ENCODE results near the gene HAL. TPM values are rescaled to one million over a fixed set of nuclear protein-coding genes. Genes with fewer than 3 reads are reported as not detected.

HAL gene
- total RNA-seq, 3 donors from 2014 or later, result 1.1 to 1.3 (median 1.2) TPM

DNA sequence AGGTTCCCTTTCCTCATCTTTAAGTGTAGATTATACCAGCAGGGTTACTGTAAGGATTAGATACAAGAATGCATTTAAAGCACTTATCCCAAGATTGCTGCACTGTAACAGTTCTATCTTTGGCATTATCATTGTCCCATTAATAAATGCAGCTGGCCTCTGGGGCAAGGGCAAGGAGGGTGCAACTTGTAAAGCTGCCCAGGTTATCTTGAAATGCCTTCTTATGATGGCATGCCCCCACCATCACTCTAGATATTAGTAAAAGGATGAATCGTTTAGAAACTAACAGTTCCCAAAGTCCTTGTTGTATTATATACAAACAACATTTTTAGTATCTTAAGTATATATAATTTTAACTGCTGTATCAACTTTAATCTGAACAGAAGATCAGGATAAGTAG lies 32.4 kb upstream of the HAL start:
- H3K36me3 Mint-ChIP-seq (ENCODE audit: insufficient read depth), result peaks cover 12% of the 10 kb centered on the region
- ATAC-seq, result no peak
- DNase-seq, result no peak
- H3K9me3 Mint-ChIP-seq, result no peaks in the 10 kb centered on the region
- peaks cover 21% of the 10 kb centered on the region for H3K4me1 Mint-ChIP-seq (ENCODE audit: low read depth)
- H3K4me3 Mint-ChIP-seq, result no peak overlapping the region
- no peaks in the 10 kb centered on the region for H3K27me3 Mint-ChIP-seq (ENCODE audit: low read depth)

GRCh38 chr12:96026331-96026730 lies 30.2 kb upstream of the HAL start:
- Mint-ChIP-seq H3K27me3 (ENCODE audit: low read depth) (no peaks in the 10 kb centered on the region), H3K4me1 (ENCODE audit: low read depth) (peaks cover 14% of the 10 kb centered on the region), H3K9me3 (no peaks in the 10 kb centered on the region), H3K36me3 (ENCODE audit: insufficient read depth) (peaks cover 22% of the 10 kb centered on the region), H3K4me3 (no peak overlapping the region)
- ATAC-seq (no peak), DNase-seq (no peak)

DNA sequence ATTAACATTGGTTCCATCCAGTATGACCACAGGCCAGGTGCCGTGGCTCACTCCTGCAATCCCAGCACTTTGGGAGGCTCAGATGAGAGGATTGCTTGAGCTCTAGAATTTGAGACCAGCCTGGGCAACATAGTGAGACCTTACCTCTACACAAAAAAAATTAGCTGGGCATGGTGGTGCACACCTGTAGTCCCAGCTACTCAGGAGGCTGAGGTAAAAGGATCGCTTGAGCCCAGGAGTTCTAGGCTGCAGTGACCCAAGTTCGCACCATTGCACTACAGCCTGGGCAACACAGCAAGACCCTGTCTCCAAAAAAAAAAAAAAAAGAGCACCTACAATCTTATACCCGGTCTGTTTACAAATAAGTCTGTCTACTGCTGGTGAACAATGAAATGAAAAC lies 29.4 kb upstream of the HAL start:
- no peak for ATAC-seq
- no peaks in the 10 kb centered on the region for H3K9me3 Mint-ChIP-seq
- H3K27me3 Mint-ChIP-seq (ENCODE audit: low read depth), result no peaks in the 10 kb centered on the region
- peaks cover 12% of the 10 kb centered on the region for H3K4me1 Mint-ChIP-seq (ENCODE audit: low read depth)
- H3K36me3 Mint-ChIP-seq (ENCODE audit: insufficient read depth), result peaks cover 26% of the 10 kb centered on the region
- H3K4me3 Mint-ChIP-seq, result no peak overlapping the region
- DNase-seq, result no peak

GRCh38 chr12:96020314-96021003 lies 24.3 kb upstream of the HAL start:
- H3K36me3 Mint-ChIP-seq (ENCODE audit: insufficient read depth), result peaks cover 41% of the 10 kb centered on the region
- H3K9me3 Mint-ChIP-seq, result no peaks in the 10 kb centered on the region
- DNase-seq, result no peak
- no peak for ATAC-seq
- H3K4me1 Mint-ChIP-seq (ENCODE audit: low read depth), result peaks cover 4% of the 10 kb centered on the region
- H3K4me3 Mint-ChIP-seq, result no peak overlapping the region
- no peaks in the 10 kb centered on the region for H3K27me3 Mint-ChIP-seq (ENCODE audit: low read depth)

DNA sequence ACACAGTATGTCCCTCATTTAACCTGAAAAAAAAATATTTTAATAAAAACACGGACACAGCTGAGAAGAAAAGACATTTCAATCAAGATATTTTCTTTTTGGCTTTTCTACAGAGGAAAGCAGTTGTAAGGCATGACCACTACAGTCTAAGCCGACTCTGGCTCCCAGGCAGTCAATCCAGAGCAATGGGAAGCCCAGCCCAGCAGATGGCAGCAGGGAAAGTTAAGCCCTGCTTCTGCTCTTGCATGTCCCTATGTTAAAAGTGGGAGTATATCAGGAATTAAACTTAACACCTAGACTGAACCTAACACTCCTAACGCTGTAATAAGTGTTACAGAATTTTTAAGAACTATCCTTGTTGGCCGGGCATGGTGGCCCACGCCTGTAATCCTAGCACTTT lies 19.5 kb upstream of the HAL start:
- no peaks in the 10 kb centered on the region for H3K4me1 Mint-ChIP-seq (ENCODE audit: low read depth)
- no peaks in the 10 kb centered on the region for H3K27me3 Mint-ChIP-seq (ENCODE audit: low read depth)
- no peak overlapping the region for H3K4me3 Mint-ChIP-seq
- no peaks in the 10 kb centered on the region for H3K9me3 Mint-ChIP-seq
- DNase-seq (no peak), ATAC-seq (peak in 1 of 2 donors; percentile 35)
- peaks cover 49% of the 10 kb centered on the region for H3K36me3 Mint-ChIP-seq (ENCODE audit: insufficient read depth)

DNA sequence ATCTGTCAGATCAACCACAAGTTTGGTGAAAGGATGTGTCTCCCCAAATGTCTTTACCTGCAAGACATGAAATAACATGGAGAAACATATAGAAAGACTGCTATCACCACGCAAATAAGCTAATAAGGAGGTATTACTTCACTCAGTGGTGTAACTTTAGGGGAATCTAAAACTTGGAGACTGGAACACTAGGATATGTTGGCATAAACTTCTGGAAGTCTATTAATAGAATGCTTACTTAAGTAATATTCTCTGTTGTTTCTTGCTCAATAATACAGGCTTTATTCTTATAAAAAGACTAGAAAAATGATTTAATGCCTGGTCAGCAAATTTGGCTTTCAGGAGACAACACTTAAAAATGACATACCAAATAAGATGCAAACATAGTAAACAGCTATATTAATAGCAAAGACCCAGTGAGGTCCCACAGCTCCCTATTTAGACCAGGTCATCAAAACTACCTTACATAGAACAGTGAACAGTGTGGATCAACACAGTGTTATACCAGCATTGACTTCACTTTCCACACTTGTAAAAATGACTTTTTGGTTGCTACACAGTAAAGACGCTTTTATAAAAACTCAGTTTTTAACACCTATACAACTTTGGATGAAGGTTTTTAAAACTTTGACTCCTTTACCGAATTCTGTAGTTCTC lies 18.9 kb upstream of the HAL start:
- no peak for ATAC-seq
- Mint-ChIP-seq H3K36me3 (ENCODE audit: insufficient read depth) (peaks cover 49% of the 10 kb centered on the region), H3K4me3 (no peak overlapping the region), H3K4me1 (ENCODE audit: low read depth) (no peaks in the 10 kb centered on the region), H3K27me3 (ENCODE audit: low read depth) (no peaks in the 10 kb centered on the region), H3K9me3 (no peaks in the 10 kb centered on the region)
- DNase-seq, result no peak

DNA sequence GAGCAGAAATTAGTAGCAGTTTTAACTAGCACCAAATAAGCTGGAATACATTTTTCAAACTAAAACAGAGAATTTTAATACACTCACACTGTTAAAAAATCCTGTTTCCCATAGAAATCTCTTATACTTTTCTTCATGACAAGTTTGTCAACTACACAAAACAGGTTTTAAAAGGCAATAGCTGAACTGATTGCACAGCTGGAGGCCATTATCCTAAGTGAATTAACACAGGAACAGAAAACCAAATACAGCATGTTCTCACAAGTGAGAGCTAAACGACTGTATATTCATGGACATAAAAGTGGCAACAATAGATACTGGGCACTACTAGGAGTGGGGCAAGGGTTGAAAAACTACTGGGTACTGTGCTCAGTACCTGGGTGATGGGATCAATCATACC lies 11.6 kb upstream of the HAL start:
- H3K27me3 Mint-ChIP-seq (ENCODE audit: low read depth), result no peaks in the 10 kb centered on the region
- DNase-seq, result no peak
- no peak for ATAC-seq
- H3K4me3 Mint-ChIP-seq, result no peak overlapping the region
- no peaks in the 10 kb centered on the region for H3K4me1 Mint-ChIP-seq (ENCODE audit: low read depth)
- peaks cover 42% of the 10 kb centered on the region for H3K36me3 Mint-ChIP-seq (ENCODE audit: insufficient read depth)
- no peaks in the 10 kb centered on the region for H3K9me3 Mint-ChIP-seq

GRCh38 chr12:96006727-96007126 lies 10.6 kb upstream of the HAL start:
- no peaks in the 10 kb centered on the region for H3K27me3 Mint-ChIP-seq (ENCODE audit: low read depth)
- DNase-seq (no peak), ATAC-seq (no peak)
- no peaks in the 10 kb centered on the region for H3K9me3 Mint-ChIP-seq
- peaks cover 40% of the 10 kb centered on the region for H3K36me3 Mint-ChIP-seq (ENCODE audit: insufficient read depth)
- H3K4me3 Mint-ChIP-seq, result no peak overlapping the region
- H3K4me1 Mint-ChIP-seq (ENCODE audit: low read depth), result no peaks in the 10 kb centered on the region

- DNase-seq, result no peak
- ATAC-seq, result no peak
- H3K4me1 Mint-ChIP-seq (ENCODE audit: low read depth), result peaks cover 4% of the 10 kb centered on the region
- no peak overlapping the region for H3K4me3 Mint-ChIP-seq
- peaks cover 25% of the 10 kb centered on the region for H3K36me3 Mint-ChIP-seq (ENCODE audit: insufficient read depth)
- no peaks in the 10 kb centered on the region for H3K27me3 Mint-ChIP-seq (ENCODE audit: low read depth)
- H3K9me3 Mint-ChIP-seq, result no peaks in the 10 kb centered on the region
Measured at GRCh38 chr12:96000858-96001257, 4.7 kb upstream of the HAL start.

DNA sequence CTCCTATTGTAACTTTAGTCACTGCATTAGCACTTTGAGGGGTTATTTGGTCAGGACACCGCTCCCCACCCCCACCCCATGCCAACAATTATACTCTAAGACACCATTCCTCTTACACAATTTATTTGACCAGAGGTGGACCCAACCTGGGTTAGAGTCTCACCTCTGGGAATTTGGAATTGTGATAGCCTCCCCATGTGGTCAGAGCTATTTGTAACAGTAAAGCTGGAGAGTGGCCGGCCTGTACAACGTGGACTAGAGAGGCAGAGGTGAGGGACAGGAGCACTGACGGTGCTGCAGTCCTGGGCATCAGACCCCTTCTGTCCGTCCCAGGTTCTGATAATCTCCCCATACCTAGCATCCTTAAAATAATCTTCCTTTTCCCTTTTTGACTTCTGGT lies 3.3 kb upstream of the HAL start:
- no peaks in the 10 kb centered on the region for H3K27me3 Mint-ChIP-seq (ENCODE audit: low read depth)
- H3K9me3 Mint-ChIP-seq, result no peaks in the 10 kb centered on the region
- peaks cover 17% of the 10 kb centered on the region for H3K36me3 Mint-ChIP-seq (ENCODE audit: insufficient read depth)
- H3K4me3 Mint-ChIP-seq, result no peak overlapping the region
- H3K4me1 Mint-ChIP-seq (ENCODE audit: low read depth), result peaks cover 4% of the 10 kb centered on the region
- no peak for DNase-seq
- ATAC-seq, result no peak

- peaks cover 20% of the 10 kb centered on the region for H3K36me3 Mint-ChIP-seq (ENCODE audit: insufficient read depth)
- ATAC-seq, result peak; percentile 92 to 97
- DNase-seq, result peak; percentile 18
- no peaks in the 10 kb centered on the region for H3K27me3 Mint-ChIP-seq (ENCODE audit: low read depth)
- no peaks in the 10 kb centered on the region for H3K9me3 Mint-ChIP-seq
- H3K4me1 Mint-ChIP-seq (ENCODE audit: low read depth), result peaks cover 4% of the 10 kb centered on the region
- no peak overlapping the region for H3K4me3 Mint-ChIP-seq
Measured at GRCh38 chr12:95998611-95999286, 2.6 kb upstream of the HAL start.

DNA sequence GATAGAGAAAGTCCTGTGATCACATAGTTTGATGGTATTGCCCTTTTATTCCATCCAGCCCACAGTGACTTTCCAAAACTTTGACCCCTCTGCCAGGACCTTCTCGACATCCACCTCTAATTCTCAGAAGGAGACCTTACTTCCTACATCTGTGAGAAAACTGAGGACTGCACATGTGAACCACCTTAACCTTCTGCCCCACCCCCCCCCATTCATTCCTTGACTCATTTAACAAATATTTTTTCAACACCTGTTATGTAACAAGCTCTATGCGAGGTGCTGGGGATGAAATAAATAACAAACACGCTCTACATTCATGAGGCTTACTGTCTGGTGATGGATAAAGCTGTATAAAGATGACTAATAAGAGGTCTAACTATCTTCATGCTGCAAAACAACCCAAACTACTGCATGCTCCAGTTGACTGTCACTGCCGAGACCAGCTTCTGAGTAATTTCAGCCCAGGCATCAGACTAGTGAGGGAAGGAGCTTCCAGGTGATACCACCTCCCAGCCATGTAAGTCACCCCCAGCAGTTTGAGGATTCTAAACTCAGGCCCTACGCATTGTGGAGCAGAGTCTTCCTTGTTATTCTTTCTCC lies 1.9 kb upstream of the HAL start:
- no peak for DNase-seq
- Mint-ChIP-seq H3K4me3 (no peak overlapping the region), H3K36me3 (ENCODE audit: insufficient read depth) (peaks cover 20% of the 10 kb centered on the region), H3K27me3 (ENCODE audit: low read depth) (no peaks in the 10 kb centered on the region), H3K4me1 (ENCODE audit: low read depth) (peaks cover 4% of the 10 kb centered on the region), H3K9me3 (no peaks in the 10 kb centered on the region)
- peak; percentile 42 to 48 for ATAC-seq

- ATAC-seq, result no peak
- Mint-ChIP-seq H3K36me3 (ENCODE audit: insufficient read depth) (peaks cover 17% of the 10 kb centered on the region), H3K4me1 (ENCODE audit: low read depth) (peaks cover 4% of the 10 kb centered on the region), H3K27me3 (ENCODE audit: low read depth) (no peaks in the 10 kb centered on the region), H3K9me3 (no peaks in the 10 kb centered on the region), H3K4me3 (no peak overlapping the region)
- DNase-seq, result no peak
Measured at GRCh38 chr12:95997276-95997675, 1.1 kb upstream of the HAL start.

- no peak for ATAC-seq
- DNase-seq, result no peak
Measured at GRCh38 chr12:95995238-95996031, 709 bp downstream of the HAL start.

More at GRCh38 chr12:95995238-95996031, 709 bp downstream of the HAL start:
- H3K27me3 Mint-ChIP-seq (ENCODE audit: low read depth), result no peaks in the 10 kb centered on the region
- H3K4me3 Mint-ChIP-seq, result no peak overlapping the region
- H3K4me1 Mint-ChIP-seq (ENCODE audit: low read depth), result peaks cover 4% of the 10 kb centered on the region
- H3K9me3 Mint-ChIP-seq, result no peaks in the 10 kb centered on the region
- peaks cover 13% of the 10 kb centered on the region for H3K36me3 Mint-ChIP-seq (ENCODE audit: insufficient read depth)
